ENCODE results near the gene TEX29. TPM values are rescaled to one million over a fixed set of nuclear protein-coding genes. Genes with fewer than 3 reads are reported as not detected.

Gene TEX29
- total and polyA plus RNA-seq, 7 donors: 0.79 to 2.1 (median 1.5) TPM; not detected in 4

DNA sequence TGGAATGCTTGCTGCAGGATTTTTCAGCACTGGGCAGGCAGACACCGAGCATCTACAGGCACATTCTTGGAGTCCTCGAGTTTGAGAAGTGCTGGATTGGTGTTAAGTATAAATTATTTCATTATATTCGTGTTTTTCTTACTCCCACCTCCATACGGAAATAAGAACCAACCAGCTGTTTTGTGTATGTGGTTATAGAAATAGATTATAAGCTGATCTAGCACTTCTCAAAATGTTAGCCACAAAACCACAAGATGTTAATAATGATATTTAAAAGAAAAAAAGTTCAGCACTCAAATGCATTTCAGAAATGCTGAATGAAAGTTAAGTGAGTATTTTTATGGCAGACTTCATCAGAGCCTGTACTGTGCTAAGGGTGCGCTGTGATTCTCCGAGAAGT, 24.0 kb upstream of the TEX29 start:
- TF ChIP-seq EP300 (IDR thresholded peaks at IDR 0.05) (no peak), POLR2A (IDR thresholded peaks at IDR 0.05) (no peak), POLR2AphosphoS5 (IDR thresholded peaks at IDR 0.05) (no peak)
- TF ChIP-seq, protein P1, sequence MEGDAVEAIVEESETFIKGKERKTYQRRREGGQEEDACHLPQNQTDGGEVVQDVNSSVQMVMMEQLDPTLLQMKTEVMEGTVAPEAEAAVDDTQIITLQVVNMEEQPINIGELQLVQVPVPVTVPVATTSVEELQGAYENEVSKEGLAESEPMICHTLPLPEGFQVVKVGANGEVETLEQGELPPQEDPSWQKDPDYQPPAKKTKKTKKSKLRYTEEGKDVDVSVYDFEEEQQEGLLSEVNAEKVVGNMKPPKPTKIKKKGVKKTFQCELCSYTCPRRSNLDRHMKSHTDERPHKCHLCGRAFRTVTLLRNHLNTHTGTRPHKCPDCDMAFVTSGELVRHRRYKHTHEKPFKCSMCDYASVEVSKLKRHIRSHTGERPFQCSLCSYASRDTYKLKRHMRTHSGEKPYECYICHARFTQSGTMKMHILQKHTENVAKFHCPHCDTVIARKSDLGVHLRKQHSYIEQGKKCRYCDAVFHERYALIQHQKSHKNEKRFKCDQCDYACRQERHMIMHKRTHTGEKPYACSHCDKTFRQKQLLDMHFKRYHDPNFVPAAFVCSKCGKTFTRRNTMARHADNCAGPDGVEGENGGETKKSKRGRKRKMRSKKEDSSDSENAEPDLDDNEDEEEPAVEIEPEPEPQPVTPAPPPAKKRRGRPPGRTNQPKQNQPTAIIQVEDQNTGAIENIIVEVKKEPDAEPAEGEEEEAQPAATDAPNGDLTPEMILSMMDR (IDR thresholded peaks at IDR 0.05): no peak
- Histone ChIP-seq H3K4me1 (no peaks in the 10 kb centered on the region), H3K36me3 (peaks cover 4 to 72% (median 30%) of the 10 kb centered on the region in 4 donors), H3K4me3 (no peak overlapping the region), H3K9me3 (no peaks in the 10 kb centered on the region), H3K27me3 (no peaks in the 10 kb centered on the region), H3K27ac (no peak overlapping the region)
- 68 to 82% methylated on average over 6 of the region's 6 CpGs for WGBS, 2 donors
- intact Hi-C loops (cut with DNase I): no loop called here
- no peak for DNase-seq

DNA sequence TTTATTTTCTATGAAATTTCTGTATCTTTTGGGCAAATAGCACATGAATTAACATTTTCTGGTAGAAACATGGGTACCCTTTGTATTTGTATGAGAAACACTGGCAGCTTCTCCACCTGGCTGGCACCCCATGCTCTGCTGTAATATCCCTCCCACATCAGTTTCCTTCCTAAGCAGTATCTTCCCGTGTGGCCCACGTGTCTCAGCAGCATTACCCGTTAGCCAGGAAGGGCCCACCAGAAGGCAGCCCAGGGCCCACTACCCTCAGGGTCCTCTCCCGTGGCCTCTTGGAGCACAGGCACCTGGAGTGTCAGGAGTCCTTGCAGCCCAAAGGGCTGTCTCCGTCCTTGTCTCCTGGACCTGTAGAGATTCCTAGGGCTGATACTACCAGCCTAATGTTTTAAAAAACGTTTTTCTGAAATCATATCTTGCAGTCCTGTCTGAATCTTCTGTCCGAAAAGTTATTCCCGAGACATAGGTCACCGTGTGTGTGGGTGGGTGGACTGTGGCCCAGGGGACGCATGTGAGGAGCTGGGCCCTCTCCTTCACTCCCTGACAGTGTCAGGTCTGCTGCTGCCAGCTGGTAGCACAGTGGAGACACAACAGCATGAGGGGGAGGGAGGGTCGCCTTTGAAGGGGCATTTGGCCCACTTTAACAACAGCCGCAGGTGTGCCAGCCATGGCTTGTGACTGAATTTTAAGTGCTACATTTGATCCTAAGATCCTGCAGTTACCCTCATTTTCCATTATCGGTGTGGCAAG, 22.0 kb upstream of the TEX29 start:
- 87 to 94% methylated on average over 13 of the region's 13 CpGs for WGBS, 2 donors
- TF ChIP-seq POLR2AphosphoS5 (IDR thresholded peaks at IDR 0.05) (no peak), EP300 (IDR thresholded peaks at IDR 0.05) (no peak), POLR2A (IDR thresholded peaks at IDR 0.05) (no peak)
- TF ChIP-seq, protein P1 (IDR thresholded peaks at IDR 0.05): no peak
- H3K27ac ChIP-seq: no peak overlapping the region
- H3K27me3 ChIP-seq: no peaks in the 10 kb centered on the region
- H3K4me3 ChIP-seq: no peak overlapping the region
- intact Hi-C loops (cut with DNase I): no loop called here
- peaks cover 22 to 72% (median 35%) of the 10 kb centered on the region in 4 donors for H3K36me3 ChIP-seq
- DNase-seq: no peak
- H3K4me1 ChIP-seq: no peaks in the 10 kb centered on the region
- no peaks in the 10 kb centered on the region for H3K9me3 ChIP-seq

DNA sequence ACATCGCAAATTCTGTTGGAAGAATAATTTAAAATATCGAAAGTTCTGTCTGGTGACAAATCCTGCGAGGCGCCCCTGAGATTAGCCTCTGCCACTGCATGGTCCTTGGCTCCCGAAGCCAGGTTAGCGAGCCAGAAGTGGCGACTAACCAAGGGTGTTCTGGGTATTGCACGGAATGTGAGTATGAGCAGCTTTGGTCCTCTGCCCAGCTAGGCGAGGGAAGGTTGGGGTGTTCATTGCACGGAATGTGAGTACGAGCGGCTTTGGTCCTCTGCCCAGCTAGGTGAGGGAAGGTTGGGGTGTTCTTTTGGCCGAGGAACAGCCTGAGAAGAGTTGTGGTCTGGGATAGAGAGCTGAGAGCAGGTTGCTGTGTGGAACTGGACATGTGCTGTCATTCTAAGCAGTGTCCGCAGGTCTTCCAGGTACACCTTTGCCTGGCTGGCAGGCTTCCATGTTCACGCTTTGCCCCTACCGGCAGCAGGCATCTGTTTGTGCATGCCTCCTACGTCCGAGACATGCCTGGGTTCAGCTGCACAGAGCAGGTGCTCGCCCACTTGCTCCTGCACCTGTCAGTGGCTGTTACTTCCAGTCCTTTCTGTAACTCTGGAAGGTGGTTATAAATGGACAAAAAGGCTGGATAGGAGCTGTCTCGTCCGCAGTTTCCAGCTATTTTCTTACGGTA, 18.3 kb upstream of the TEX29 start:
- no peak for DNase-seq
- H3K36me3 ChIP-seq: peaks cover 28 to 87% (median 59%) of the 10 kb centered on the region in 4 donors

DNA sequence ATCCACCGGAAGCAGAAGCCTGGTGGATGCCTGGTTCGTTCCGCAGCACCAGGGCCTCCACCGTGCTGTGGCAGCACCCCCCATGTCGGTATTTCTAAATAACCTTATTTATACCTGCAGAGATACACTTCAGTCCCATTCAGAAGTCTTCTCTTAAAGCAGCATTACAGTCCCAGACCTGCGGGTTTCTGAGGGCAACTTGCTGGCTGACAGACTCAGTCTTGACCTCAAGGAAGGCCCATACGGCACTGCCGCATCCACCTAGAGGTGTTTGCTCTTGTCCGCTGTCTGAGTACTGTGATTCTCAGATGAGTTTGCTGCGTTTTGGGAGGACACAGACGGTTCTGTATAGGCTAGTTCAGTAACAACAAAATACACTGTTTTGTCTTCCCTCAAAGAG, 16.9 kb upstream of the TEX29 start:
- no peak for DNase-seq
- no peak for TF ChIP-seq POLR2AphosphoS5 (IDR thresholded peaks at IDR 0.05)
- TF ChIP-seq, protein P1 (IDR thresholded peaks at IDR 0.05): no peak
- no peak for TF ChIP-seq POLR2A (IDR thresholded peaks at IDR 0.05)
- TF ChIP-seq EP300 (IDR thresholded peaks at IDR 0.05): no peak
- WGBS, 2 donors: 97 to 98% methylated on average over 11 of the region's 11 CpGs
- intact Hi-C loops (cut with DNase I): no loop called here
- H3K27me3 ChIP-seq: no peaks in the 10 kb centered on the region
- no peaks in the 10 kb centered on the region for H3K9me3 ChIP-seq
- H3K4me1 ChIP-seq: no peaks in the 10 kb centered on the region
- no peak overlapping the region for H3K4me3 ChIP-seq
- no peak overlapping the region for H3K27ac ChIP-seq
- H3K36me3 ChIP-seq: peaks cover 28 to 84% (median 62%) of the 10 kb centered on the region in 4 donors

More for the DNA sequence above, 18.3 kb upstream of the TEX29 start:
- Histone ChIP-seq H3K27ac (no peak overlapping the region), H3K9me3 (no peaks in the 10 kb centered on the region), H3K4me3 (no peak overlapping the region), H3K4me1 (no peaks in the 10 kb centered on the region), H3K27me3 (no peaks in the 10 kb centered on the region)
- WGBS, 2 donors: 97% methylated on average over 22 of the region's 22 CpGs
- intact Hi-C loops (cut with DNase I): no loop called here
- TF ChIP-seq POLR2A (IDR thresholded peaks at IDR 0.05) (no peak), POLR2AphosphoS5 (IDR thresholded peaks at IDR 0.05) (no peak), EP300 (IDR thresholded peaks at IDR 0.05) (no peak)
- TF ChIP-seq, protein P1 (IDR thresholded peaks at IDR 0.05): no peak
